HG03571 (cell line): ENCODE measurements around the gene ATP8A2.
"Not testable (repeated sequence)": the region's sequence is repeated elsewhere in the genome, so short reads cannot be mapped to it uniquely, and the experiment has no call there.

Experiments used
- ATAC-seq: cut with Tn5 transposase; IDR thresholded peaks from one replicate; pipeline ENCODE4 v1.9.1; 2021; ENCODE audit not compliant: unreplicated experiment

The ATP8A2 gene

DNA sequence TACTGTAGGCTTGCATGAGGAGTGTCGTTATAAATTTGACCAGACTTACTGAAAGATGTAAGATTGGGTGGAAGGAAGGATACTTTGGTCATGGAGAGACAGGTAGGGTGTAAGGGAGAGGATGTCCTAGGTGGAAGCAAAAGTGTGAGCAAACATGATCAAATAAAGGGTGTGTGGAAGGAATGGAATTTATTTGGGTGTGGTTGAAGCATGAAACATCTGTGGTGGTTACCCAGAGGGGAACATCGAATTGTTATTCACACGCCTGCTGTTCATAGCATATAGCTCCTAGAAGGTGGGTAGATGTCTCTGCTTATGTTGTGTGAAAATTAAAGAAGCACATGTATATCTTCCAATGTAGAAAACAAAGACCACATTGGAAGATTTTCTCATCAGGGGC lies 157.7 kb downstream of the ATP8A2 start:
- no peak for ATAC-seq

DNA sequence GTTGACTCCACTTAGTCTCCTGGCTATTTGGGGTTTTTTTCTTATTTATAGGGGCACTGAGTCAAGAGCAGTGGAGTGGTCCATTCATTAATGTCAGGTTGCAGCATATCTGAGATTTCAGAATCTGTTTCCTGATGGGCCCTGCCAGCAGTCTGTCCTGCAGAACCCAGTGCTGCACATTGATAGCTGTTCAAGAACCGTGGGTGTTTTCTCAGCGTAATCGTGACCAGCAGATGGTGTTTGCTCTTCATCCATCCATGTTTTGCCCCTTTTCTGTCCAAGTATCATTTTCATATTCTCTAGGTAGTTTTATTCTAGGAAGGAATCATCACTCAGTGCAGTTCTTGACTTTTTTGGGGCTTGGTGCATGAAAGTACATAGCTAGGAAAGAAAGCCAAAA lies 166.5 kb downstream of the ATP8A2 start:
- no peak for ATAC-seq

DNA sequence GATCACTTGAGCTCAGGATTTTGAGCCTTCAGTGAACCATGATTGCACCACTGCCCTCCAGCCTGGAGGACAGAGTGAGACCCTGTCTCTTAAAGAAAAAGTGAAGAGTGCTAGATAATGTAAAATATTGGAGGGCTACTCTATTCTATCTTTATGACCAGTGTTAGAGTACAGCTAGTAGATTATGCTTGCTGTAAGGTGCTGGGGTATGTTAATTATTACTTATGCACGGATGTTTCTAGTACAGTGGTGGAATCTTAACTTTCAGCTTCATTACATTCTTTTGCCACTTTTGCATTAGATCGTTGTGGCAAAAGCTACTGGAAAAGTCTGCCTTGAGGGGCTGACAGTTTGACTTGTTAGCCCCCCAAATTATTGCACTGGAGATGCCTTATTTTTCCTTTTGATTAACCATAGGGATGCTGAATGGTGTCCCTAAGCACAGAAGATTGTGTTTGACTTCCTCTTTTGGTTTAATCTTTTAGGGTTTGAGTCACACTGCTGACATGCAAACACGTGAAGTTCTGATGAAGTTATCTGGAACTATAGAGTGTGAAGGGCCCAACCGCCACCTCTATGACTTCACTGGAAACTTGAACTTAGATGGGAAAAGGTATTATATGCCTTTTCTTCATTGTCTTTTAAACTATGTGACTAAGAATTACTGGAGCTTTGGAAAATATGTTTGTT lies 169.8 kb downstream of the ATP8A2 start:
- peak; percentile 72 for ATAC-seq

DNA sequence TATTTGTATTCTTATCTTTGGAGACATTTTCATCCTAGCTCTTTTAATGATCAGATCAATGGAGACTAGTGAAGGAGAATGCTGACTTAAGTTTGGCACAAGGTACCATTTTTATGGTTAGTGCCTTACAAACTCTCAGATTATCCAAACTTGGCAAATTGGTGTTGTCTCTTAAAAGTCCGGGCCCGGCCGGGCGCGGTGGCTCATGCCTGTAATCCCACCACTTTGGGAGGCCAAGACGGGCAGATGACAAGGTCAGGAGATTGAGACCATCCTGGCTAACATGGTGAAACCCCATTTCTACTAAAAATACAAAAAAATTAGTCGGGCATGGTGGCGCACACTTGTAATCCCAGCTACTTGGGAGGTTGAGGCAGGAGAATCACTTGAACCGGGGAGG lies 177.2 kb downstream of the ATP8A2 start:
- ATAC-seq, result not testable (repeated sequence)

DNA sequence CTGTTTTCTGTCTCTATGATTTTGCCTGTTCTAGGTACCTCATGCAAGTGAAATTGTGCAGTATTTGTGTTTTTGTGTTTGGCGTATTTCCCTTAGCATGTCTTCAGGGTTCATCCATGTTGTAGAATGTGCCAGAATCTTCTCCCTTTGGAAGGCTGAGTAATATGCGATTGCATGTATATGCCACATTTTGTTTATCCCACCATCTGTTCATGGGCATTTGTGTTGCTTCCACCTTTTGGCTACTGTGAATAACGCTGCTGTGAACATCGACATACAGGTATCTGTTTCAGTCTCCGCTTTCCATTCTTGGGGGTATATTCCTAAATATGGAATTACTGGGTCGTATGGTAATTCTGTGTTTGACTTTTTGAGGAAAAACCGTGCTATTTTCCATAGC lies 190.0 kb downstream of the ATP8A2 start:
- ATAC-seq, result no peak

DNA sequence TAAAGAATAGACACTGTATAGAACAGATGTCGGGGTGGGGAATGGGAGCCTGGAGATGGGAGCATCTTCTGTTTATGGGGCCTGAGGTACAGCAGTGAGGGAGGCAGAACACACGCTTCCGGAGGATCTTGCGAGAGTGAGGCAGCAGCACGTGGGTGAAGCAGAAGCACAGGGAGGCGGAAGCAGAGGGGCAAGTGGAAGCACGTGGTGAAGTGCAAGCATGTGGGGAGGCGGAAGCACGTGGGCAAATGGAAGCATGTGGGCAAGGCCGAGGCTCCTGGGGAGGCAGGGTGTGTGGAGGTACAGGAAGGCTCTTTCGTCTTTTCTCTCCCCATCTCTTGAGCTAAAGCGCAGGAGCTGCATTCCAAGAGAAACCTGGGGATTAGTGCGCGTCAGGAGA lies 198.4 kb downstream of the ATP8A2 start:
- ATAC-seq, result no peak

DNA sequence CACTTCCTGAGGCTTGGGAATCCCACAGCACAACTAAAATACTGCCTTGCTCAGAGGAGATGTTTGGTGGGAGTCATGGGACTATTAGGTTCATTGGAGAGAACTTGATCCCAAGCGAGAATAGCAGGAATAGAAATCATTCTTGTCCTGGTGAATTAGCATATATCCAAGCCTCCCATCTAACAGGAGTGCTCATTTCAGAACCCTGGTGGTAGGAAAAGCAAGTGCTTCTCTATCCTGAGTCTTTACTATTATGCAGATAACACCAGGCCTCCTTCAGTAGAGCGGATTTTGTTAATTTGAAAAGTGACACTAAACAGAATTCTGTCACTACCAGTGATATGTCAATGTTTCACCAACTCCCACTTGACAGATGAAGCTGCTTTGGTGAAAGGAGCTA lies 199.5 kb downstream of the ATP8A2 start:
- ATAC-seq, result no peak

DNA sequence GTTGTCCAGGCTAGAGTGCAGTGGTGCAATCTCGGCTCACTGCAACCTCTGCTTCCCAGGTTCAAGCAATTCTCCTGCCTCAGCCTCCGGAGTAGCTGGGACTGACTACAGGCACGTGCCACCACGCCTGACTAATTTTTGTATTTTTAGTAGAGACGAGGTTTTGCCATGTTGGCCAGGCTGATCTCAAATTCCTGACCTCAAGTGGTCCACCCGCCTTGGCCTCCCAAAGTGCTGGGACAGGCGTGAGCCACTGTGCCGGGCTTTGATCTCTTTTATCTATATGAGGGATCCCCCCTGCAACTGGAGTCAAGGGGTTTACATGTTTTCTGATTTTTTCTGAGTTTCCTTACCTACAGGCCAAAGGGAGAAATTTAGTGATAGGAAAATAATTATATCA lies 200.4 kb downstream of the ATP8A2 start:
- ATAC-seq, result not testable (repeated sequence)

DNA sequence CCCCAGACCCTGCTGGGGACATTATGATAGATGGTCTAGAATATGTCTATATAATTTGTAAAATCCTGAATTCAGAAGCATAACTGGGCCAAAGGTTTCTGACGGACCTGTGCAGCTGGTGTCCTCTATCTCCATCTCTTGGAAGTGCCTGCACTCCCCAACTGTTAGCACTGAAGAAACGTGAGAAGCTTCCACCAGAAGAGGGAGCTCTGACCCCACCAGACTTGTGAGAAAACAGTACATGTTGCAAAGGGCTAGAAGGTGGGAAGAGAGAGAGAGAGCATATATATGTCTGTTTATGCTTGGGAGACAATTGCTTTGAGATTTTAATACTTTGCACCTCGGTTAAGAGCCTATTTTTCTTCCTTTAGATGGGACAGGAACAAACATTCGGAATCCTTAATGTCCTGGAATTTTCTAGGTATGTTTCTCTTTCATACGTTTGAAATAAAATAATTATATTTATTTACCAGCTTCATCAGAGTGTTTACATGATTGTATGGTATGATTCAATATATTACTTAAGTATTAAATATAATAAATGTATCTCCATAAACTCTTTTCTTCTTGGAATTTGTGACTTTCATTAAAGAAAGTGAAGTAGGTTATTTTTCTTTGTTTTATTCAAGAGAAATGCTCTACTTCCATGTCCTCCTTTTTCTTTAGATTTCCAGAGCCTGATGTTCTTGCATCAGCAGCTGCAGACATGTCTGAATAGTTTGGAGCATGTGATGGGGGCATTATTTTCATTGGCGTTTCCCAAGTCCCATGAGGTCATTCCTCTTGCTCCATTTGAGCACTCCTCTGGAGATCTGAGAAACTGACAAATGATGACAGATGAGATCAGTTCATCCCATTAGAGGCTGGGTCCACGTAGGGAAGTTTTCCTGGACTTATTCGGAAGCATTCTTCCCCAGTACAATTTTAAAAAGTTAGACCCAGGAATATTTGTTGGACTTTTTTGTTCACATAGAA lies 202.9 kb downstream of the ATP8A2 start:
- no peak for ATAC-seq

DNA sequence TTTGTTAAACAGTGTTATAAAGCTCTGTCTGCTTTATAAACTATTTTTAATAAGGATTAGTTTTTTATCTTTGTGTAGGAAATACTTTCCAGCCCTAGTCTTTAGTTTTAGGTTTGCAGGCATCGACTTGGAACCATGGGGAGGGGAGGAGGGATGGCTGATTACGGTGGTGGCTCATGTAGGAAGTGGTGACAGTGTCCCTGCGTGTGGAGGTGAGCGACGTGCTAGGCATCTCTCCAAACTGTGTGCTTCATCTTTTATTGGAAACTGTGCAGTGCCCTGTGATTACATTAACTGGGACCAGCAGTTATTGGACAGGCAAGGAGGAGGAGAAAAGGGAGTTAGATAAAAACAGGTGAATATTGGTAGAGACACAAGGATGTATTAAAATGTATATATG lies 203.8 kb downstream of the ATP8A2 start:
- ATAC-seq, result no peak

DNA sequence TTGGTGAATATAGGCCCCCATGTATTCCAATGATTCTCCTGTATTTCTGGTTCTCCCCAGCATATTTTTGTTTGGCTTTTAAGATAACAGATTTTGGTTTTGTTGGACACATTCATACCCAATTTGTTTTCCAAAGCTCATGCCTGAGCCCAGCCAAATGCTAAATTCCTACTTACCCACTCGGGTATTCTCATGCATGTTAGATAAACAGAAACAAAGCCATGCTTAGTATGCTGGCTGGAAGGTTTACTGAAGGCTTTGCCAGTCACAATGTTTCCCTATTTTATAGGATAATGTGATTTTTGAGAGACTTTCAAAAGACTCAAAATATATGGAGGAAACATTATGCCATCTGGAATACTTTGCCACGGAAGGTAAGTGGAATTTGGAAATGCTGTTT lies 206.8 kb downstream of the ATP8A2 start:
- no peak for ATAC-seq

DNA sequence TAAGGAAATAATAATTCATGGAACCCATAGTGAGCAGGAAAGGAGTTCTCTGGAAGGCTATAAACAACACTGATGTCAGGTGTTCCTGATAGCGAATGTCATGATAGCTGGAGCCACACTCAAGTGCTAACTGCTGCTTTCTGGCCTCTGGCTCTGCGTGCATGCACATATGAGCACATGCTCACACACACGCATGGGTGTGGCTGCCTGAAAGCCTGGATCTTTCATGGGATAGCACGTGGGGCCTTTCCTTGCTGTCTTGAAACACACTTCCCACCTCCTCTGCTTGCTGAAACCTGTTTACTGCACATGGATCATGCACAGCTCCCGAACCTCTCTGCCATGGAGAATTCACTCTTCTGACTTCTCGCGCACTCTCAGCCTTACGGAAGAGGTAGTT lies 207.4 kb downstream of the ATP8A2 start:
- ATAC-seq, result no peak

DNA sequence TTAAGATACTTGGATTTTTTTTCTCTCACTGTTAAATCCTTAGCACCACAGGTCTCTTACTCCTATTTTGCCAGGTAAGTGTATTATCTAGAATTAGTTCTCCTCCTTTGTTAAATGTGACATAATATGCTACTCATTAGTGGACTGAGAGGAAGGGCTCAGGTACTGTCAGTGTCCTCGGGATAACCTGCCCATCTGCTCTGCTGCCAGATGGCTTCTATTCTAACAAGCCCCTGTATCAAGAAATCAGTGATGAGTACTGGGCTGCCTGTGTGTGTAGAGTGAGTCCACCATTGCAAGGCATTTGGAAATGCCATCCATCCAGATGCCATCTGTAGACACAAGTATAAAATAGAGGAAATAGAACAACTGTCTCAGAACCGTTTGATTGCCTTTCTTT lies 209.6 kb downstream of the ATP8A2 start:
- ATAC-seq, result no peak

DNA sequence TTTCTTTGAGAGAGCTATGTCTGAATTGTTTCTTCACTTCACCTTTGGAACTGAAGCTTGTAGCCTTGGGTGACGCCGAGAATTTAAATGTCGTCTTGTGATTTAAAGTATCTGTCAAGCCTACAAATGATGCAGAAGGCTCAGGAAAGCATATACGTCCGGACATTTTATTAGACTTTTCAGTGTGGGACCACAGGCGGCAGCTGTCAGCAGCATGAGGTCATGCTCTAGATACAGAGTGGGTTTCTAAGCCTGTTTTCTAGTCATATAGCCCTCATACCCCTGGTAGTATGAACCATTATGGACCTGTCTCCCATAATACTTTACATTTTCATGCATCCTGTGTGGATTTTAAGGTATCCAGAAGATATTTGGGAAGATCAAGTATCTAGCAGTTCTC lies 212.3 kb downstream of the ATP8A2 start:
- ATAC-seq, result no peak

DNA sequence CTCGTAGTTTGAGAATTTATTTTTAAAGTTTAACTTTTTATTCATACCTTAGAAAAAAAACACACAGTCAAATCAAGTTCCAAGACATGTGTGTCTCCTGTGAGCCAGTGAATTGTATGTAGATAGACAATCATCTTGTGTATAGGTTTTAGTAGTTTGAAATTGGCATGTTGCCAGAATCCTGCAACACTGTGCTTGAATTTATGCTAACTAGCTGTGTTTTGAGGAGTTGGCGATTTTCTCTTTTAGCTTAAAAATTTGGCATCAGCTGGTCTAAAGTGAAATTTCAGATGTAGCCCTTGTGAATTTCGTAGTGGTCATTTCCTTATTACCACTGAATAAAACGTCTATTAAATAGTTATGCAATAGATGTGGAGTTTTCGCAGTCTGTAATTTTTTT lies 213.2 kb downstream of the ATP8A2 start:
- no peak for ATAC-seq

DNA sequence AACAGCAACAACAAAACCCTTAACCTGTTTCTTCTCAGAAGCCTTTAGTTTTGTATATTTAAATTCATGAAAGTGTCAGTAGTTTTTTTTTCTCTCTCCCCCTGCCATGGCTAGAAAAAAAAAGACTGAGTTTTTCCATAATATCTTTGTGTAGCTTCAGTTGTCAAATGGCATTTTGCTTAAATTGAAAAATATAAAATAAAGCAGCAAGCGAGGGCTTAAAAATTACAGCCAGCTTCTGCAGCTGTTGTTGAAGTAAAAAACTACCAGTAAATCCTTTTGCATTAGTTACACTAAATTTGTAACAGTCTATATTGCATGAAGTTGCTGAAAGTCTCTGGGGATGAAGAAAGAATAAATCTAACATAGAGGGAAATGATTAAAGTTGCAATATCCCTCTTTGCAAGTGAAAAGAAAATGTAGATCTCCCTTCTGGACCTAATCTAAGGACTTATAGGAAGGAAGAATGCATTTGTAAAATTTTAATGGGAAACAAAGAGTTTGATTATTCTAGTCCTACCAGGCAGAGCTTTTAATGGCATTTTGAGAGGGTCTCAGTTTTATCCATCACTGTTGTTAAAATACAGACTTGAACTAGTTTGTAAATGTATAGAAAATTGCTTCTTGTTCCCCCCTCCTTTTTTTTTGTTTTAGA lies 215.7 kb downstream of the ATP8A2 start:
- no peak for ATAC-seq

DNA sequence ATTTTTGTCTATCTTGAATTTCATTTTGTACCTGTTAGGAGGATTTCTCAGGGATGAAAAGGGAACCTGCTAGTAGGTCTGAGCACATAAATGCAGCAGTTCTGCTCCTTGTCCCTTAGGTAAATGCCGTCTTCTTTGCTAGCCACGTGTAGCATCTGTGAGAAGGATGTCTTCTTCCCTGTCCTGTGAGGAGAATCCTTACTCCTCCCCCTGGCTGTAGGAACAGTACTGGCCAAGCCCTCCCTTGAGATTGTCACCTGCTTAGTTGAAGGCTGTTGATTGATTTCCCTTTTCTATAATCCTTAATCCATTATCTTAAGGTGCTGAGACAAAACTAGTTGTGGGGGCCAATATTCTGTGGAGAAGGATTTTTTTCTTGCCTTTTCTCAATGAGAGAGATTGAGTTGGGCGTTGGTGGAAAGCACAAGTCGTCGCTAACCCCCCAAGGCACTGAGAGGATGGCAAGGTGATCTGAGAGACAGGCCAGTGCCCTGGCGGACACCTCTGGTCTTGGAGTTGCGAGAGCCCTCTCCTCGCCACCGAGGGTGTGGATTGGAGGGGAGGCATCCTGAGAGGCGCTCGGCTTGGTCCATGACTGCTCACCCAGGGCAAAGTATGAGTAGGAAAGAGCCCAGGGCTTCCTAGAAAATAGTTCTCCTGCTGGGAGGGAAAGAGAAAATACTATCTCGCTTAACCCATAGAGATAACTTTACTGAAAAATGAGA lies 216.7 kb downstream of the ATP8A2 start:
- no peak for ATAC-seq

DNA sequence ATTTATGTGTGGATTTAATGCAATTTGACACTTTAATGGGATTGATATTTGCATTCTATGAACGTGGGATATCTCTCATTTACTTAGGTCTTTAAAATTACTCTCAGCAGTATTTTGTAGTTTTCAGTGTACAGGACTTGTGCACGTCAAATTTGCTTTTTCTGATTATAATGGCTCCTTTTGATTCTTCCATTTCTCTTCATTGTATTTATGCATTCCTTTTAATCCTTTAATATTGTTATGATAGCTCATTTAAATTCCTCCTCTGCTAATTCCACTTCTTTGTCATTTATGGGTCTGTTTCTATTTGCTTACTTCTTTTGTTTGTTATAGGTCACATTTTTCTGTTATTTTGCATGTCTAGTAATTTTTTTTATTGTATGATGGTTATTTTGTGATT lies 226.6 kb downstream of the ATP8A2 start:
- ATAC-seq, result no peak

DNA sequence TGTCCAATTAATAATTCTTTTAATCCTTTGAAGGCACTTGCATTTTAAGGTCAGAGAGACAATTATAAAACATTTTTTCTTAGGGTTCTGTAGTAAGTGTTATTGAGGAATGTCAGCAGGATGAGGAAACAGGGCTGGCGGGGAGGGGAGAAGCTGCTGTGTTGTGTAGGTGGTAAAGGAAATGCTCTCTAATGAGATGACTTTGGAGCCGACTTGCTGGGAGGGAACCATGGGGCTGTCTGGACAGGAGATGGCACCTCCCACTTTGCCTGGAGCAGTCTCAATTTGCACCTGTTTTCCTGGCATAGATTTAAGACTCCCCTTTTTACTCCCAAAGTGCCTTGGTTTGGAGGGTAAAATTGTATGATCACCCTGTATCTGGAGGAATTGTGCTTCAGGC lies 230.4 kb downstream of the ATP8A2 start:
- no peak for ATAC-seq

DNA sequence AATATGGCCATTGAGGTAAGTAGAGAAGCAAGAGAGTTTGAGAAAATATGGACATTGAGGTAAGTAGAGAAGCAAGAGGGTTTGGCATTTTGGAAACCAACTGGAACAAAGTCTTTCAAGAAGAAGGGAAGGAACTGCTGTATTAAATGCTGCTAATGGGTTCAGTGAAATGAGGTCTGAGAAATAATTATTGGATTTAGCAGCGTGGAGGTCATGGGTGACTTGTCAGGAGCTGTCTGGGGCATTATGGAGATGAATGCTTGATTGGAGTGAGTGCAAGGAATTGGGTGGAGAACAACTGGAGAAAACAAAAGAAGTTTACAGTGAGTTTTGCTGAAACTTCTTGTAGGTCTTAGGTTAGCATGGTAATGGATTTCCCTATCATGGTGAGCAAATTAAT lies 232.3 kb downstream of the ATP8A2 start:
- no peak for ATAC-seq

DNA sequence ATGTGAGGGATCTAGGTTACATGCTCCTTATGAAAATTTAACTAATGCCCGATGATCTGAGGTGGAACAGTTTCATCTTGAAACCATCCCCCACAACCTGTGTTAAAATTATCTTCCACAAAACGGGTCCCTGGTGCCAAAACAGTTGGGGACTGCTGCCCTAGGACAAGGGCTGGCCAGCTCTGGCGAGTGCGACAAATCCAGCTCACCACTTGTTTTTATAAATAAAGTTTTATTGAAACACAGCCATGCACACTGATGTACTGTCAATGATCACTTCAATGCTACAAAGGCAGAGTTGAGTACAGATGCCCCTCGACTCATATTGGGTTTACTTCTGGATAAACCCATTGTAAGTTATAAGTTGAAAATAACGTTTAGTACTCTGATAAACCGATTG lies 235.3 kb downstream of the ATP8A2 start:
- ATAC-seq, result no peak
